Measurements from ENCODE around the gene NENF.

The NENF gene

DNA sequence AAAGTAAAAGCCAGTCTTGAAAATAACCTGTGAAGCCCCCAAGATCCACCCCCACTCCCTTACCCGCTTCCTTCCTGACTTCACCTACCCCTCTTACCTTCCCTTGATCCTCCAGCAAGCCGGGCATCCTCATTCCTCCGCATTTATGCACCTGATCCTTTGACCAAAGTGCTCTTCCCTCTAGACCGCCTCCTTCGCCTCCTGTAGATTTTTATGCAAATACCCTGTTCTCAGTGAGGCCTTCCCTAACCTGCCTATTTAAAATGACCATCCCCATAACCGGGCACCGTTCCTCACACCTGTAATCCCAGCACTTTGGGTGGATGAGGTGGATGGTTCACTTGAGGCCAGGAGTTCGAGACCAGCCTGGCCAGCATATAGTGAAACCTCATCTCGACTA, 1.1 kb upstream of the NENF start:
- no peak for DNase-seq (ENCODE audit: low spot score)

DNA sequence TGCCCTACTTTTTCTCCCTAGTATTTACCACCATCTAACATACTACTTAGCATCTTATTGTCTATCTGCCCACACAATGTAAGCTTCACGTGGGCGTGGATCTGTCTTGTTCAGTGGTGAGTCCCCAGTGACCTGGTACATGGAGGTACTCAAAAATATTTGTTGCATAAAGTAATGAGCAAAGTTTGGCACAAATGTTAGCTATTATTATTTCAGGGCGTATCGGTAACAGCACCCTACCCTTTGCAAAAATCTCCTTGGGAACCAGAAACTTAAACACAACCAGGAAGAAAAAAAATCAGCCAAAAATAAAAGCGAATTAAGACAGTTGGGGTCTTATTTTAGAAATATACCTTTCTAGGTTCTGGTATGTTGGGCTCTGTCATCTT, 454 bp upstream of the NENF start:
- DNase-seq (ENCODE audit: low spot score), result no peak

DNA sequence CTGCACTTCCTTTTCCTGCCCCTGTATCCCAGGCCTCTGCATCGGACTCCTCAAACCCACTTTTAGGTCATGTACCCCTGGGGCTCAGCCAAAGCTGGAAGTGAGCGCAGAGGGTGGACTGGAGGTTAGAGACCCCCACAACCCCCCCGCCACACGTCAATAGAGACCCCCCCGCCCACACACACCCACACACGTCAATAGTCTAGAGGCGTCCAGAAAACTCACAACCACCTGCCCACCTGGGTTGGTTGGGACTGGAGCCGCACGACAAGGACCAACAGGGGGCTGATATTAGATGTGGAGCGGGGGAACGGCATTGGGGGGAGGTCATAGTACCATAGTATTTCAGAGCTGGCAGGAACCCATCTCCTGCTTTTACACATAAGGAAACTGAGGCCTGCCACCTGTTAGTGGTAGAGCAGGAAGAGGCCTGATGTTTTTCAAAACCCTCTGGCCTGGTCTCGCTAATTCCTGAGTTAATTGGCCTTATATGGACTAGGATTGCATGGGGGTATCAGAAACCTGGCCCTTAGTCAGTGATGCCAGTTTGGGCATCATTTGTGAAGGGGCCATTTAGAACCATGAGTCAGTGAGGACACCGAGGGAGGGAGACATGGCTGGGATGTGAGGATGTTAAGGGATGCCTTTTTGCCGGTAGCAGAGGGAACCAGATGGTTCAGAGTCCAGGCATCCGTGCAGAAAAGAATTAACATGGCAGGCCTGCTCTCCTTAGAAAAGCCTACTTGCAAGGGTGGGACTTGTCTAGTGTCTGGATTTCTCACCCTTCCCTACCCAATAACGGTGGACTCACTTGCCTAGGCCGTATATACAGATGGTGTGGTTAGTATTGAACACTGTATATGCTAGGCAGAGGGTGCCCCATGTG, 1.1 kb downstream of the NENF start:
- peak; percentile 73 for DNase-seq (ENCODE audit: low spot score)

DNA sequence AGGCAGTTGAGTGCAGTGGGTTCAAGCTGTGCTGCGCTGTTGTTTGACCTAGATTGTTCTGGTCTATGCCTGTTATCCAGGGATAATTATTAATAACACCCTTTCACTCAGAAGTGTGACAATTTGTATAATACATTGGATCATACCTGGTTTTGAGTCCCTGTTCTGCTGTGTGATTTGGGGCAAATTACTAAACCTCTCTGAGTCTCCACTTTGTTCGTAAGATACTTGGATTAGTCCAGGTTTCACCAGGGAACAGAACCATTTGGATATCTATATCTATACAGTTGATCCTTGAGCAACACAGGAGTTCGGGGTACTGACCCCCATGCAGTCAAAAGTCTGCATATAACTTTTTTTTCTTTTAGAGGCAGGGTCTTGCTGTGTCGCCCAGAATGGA, 2.3 kb downstream of the NENF start:
- no peak for DNase-seq (ENCODE audit: low spot score)

DNA sequence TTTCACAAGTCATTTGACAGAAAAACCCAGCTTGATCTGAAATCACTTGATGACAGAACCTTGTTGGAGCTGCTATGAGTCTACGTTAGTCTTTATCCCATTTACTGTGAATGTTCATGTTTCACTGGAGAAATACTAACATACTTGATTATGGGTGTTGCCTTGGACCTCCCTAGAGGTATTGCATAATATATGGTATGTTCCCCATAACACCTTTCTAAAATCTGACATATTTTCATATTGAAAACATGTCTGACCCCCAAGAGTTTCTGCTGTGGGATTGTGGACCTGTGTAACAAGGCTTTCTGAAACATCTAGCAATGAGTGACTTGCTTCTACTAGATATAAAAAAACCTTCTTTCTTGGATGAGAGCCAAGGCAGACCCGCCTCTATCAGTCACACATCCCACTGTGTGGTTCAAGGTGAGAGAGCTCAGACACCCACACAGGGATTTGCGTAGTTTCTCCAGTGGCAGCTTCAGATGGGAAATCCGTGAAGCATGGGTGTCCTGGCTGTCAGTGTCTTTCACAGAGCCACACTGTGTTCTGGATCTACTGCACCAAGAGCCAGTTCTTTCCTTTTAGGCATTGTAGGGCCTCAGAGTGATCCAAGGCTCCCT, 4.6 kb downstream of the NENF start:
- no peak for DNase-seq (ENCODE audit: low spot score)

DNA sequence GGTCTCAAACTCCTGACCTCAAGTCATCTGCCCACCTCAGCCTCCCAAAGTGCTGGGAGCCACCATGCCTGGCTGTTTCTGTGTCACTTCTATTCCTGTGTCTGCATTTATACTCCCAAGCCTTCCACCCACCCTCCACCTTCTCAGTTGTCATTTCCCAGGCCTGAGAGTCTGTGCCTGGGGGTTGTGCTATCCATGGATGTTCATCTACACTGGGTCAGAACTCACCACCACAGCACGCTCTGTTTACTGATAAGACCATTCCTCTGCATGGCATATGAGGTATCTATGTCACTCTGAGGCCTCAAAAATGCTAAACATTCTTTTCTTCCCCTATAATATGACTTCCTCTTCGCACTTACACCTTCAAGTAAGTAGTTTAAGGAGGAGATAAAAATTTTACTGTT, 6.1 kb downstream of the NENF start:
- DNase-seq (ENCODE audit: low spot score), result no peak

DNA sequence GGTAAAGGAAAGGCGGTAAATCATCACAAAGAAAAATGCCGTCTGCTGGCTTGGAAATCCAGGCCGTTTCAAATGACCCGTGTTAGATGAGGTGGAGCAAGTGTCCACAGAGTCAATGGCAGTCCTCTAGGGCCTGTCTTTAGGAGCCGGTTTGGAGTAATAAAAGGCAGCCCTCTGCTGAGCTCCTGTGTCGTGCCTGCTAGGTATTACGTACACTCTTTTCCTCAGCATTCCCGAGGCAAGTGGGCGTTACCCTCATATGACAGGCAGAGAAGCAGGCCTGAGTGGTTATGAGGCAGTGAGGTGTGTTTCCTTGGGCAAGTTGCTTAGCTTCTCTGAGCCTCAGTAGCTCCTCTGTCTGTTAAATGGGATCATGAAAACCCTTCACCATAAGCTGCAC, 7.7 kb downstream of the NENF start:
- no peak for DNase-seq (ENCODE audit: low spot score)

DNA sequence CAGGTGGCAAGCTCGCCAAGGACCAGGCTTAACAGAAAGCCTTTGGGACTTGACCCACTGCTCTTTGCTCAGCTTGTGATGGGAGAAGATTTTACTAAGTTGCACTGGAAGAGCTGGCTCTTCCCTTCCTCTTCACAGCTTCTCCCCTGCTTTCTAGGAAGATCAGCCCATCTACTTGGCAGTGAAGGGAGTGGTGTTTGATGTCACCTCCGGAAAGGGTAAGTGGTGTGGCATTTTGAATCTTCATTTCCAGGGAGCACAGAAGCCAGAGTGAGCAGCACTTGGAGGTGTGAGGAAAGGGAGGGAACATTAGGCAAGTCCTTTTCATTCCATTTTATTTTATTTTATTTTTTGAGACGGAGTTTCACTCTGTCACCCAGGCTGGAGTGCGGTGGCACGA, 9.7 kb downstream of the NENF start:
- no peak for DNase-seq (ENCODE audit: low spot score)

DNA sequence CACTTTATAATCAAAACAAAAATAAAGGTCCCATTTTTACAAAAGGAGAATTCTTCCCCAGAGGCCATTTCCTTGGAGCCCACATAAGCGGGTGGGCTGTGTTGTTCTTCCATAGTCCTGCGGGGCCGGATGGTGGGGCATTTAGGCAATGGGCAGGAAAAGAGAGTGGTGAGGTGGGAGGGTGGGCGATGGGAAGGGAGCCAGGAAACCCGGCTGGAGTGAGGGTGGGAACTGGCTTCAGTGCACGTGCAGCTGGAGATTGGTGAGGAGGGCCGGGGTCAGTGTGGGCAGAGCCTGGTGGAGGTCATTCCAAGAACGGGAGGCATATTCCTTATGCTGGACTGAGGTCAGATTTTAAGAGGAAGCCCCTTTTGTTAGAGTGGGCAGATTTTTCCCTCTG, 13.6 kb downstream of the NENF start:
- DNase-seq (ENCODE audit: low spot score), result no peak

DNA sequence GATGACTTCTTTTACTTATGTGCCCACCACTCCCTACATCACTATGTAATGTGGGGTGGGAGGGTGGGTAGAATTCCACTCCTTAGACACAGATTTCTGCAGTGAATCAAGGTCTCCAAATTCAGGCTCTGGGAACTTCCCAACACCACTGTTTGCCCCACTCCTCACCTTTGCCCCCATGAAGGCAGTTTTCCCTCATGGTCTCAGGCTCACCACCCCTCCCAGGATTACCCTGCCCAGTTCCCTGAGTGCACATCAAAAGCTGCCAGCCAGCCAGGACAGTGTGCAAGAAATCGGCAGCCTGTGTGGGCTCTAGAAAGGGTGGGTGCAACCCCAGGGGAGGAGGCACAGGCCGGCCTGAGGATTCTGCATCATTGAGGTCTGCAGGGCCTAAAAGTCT, 14.8 kb downstream of the NENF start:
- no peak for DNase-seq (ENCODE audit: low spot score)

DNA sequence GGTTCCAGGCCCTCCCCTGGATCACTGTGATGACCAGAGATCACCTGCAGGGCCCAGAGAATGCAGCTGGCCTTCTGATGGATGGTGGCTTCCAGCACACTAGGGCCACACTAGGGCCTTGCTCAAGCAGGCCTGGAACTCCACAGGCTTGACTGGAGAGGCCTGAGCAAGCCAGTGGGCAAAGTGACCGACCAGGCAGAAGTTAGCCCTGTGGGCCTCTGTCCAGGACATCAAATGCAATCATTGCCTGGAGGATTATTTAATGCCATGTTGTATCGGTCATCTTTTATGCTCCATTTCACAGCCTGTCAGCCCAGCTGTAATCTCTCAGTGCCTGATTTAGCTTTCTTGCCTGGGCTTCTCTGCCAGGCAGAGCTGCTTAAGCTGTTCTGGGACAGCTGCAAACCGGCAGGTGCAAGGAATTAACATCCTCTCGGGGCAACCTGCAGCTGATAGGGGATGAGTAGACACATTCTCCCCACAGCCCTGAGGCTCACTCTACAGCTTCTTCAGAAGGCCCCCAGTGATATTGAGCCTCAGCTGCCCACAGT, 17.7 kb downstream of the NENF start:
- DNase-seq (ENCODE audit: low spot score), result peak; percentile 26

DNA sequence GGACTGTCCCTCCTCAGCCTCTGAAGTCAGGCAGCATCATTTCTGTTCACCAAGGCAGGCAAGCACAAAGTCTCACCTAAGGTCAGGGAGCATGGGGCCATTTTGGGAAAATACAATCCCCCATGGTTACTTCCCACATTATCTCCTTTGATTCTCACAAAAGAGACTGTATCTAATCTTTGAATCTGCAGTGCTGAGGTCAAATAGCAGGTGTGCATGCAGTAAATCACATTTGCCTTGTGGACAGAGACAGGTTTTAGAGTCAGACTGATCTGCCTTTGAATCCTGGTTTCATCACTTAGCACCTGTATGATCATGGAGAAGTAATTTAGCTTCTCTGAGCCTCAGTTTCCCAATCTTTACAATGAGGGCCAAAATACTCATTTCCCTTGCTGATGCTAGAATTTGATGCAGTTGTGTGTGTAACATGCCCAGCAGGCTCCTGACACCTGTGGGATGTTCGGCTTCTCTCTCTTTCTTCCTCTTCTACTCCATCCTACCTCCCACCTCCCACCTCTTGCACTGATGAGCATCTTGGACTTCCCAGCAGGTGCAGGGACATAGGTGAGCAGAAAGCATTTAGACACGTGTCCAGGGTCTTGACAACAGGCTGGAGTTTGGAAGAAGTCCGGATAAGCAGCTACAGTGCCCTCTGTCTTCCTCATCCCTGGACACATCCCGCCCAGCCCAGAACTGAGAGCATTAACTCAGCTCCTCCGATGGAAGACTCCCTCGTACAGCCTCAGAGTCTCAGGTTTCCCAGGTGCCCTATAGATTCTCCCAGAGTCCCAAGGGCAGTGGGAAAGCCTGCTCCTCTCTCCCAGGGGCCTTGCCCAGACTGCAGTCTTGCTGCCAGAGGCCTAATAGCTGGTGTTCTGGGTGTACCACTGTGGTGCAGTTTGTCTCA, 18.9 kb downstream of the NENF start:
- no peak for DNase-seq (ENCODE audit: low spot score)

DNA sequence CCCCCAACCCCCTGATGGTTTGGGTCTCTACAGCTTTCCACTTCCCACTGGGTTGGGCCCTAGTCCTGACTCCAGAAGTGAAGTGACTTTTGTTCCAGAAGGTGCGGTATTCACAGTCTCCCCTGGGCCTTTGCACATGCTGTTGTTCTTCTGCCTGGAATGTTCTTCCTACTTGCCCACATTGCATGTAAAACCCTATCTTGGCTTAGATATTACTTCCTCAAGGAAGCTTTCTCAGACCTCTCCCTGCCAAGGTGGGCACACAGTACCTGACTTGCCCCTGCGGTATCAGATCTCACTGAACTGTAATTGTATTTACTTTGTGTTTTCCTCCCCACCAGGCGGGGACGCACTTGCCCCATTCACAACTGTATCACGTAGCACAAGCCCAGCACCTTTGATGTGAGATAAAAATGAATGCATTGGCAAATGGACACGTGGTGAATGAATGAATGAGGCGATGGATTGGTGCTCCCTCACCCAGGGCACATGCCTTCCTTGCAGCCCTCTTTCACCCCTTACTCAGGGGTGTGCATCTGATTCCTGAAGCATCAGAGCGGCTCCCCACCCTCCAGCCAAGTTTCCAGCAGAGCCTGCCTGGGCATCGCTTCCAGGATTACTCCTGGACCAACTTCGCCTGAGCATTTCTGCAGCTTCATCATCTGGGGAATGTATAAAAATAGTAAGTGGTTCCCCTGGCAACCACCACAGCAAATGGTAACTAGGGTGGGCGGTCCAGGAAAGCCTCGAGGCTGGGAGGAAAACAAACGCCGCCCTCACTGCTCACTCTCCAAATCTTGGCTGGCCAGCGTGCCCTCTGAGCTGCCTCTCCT, 19.8 kb downstream of the NENF start:
- no peak for DNase-seq (ENCODE audit: low spot score)

DNA sequence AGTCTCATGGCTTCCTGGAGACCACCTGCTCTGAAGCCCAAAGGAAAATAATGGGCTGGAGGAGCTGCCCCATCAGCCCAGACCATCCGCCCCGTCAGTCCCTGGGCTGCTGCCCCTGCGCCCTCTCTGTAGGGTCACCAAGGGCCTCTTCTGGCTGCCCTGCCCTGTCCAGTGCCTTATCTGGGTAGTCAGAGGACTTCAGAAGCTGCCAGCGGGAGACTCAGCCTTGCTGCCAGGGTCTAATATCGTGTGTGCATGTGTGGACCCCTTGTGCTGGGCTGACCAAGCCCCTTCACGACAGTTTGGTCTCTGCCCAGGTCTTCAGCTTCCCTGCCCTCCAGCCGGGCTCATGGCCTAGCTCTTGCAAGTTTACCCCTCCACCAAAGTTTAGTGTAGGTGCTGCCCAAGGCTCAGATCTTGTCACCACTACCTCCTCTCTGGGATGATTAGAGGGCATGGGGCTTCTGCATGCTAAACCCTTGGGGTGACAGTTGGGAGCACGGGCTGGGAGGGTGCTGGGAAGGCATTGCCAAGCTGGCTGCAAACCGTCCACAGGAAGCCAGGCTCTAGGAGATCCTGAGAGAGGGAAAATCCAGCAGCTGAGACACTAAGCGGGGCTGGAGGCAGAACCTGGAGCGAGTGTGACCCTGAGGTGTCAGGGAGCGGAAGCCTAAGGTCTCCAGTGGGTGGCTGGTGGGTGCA, 20.6 kb downstream of the NENF start:
- no peak for DNase-seq (ENCODE audit: low spot score)

DNA sequence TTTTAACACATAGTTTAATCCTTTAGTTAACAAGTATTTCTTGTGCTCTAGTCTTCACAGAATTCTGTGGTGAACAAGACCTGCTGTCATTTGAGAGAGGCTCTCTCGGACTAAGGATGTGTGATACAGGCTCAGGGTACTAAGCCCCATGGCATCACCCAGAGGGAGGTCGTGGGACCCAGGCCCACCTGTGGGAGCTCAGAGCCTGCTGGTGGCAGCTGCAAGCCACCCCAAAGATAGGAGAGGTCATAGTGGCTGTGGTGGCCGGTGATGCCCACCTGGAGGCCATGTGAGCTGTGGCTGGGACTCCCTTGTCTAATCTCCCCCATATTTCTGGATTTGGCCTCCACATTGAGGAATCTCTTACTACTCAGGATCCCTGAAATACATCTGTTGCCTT, 22.0 kb downstream of the NENF start:
- DNase-seq (ENCODE audit: low spot score), result no peak

DNA sequence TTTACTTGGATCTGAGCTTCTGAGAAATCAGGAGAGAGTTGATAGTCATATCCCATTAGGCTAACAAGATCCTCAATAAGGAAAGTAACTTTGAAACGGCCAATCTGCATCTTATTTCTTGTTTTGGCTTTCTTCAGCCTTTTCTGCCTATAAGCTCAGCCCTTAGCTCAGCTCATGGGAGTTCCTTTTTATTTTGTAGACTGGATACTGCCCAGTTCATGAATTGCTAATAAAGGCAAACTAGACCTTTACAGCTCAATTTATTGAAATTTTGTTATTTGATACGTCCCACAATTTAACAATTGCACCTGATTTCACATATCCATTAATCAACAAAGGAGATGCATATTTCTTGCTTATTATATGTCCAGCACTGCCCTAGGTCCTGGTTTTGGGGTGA, 22.7 kb downstream of the NENF start:
- DNase-seq (ENCODE audit: low spot score), result no peak

DNA sequence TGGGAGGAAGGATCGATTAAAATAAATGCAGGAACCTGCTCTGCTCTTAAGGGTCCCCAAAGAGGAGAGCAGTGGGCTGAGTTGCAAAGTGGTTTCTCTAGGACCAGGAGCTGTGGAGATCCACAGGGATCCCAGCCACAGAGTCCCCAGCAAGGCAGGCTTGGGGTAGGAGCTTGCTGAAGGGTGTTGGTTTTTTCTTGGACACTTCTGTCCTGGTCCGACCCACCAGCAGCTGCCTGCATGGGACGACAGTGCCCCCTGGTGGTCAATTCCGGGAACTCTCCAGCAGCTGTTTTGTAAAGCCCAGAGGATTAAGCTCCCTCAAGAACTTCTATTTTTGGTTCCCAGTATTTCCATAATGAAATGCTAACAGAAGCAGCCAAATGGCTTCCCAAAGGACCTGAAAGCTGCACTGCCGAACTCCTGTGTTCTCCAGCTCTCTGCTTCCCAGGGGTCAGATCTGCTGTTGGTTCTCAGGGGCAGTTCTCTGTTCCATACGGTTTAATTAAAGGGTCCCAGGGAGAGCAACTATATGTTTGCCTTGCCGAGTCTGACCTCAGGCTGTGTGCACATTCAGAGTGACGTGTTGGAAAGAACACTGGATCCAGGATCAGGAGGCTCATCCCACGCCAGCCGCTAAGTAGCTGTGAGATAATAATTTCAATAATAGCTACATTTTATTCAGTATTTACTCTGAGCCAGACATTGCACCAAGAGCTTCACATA, 23.2 kb downstream of the NENF start:
- peak; percentile 84 for DNase-seq (ENCODE audit: low spot score)

DNA sequence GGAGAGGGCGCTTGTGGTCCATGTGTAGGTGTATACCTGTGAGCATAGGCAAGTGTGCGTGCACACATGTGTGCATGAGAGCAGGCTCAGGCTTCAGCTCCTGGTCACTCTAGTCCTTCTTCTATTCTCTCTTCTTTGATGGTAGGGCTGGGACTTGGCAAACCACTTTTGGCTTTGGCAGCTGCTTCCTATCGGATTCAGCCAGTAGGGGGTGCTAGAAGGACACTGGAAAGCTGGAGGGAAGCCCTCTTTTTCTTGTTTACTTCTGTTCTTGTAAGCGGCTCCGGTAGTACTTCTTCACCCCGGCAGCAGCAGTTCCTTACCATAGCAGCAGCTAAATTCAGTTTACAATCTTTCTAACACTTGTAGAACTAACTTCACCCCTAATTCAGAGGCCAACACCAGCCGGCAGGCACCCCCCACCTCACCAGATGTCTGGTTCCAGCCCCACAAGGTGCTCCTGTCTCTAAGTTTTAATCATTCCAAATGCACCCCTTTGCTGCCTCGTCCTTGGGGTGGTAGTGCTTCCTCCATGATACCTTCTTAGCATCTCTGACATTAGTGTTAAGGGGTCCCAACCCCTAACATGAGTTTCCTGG, 25.1 kb downstream of the NENF start:
- peak; percentile 61 for DNase-seq (ENCODE audit: low spot score)

DNA sequence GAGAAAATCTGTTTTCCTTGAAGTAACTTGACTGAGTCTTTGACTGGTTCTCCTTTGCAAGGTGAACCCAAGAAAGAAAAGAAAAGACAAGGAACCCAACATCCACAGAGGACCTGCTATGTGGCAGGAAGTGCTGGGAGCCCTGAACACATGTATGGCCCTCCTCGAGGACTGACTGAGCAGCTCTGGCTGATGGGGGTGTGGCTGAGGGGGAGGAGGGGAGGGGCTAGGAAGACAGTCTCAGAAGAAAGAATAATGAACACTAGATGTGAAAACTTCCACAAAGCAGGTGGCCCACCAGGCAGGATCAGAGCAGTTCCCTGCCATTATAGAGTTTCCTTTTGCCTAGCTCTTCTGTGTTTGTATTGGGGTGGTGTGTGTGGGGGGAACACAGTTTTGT, 26.1 kb downstream of the NENF start:
- no peak for DNase-seq (ENCODE audit: low spot score)

DNA sequence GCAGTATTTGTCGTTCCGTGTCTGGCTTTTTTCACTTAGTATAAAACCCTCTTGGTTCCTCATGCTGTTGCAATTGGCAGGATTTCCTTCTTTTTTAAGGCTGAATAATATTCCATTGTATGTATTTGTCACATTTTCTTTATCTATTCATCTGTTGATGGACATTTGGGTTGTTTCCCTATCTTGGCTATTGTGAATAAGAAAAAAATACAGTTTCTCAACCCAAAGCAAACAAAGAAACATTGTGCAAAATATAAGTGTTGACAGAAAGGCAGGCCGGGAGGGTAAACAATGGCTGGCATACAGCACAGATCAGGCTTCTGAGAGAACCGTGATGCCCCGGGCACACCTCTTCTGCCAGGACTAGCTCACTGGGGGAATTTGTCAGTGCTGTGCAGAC, 26.9 kb downstream of the NENF start:
- no peak for DNase-seq (ENCODE audit: low spot score)

Data from cerebellar cortex (tissue), 1 donor.